Stimulated activated CD4-positive, alpha-beta T cell treated with anti-CD3 and anti-CD28 coated beads, Interleukin-15, amount 100 ng/mL, for 1 hour (primary cell): ENCODE measurements around the gene MAPK11.
"Not testable (repeated sequence)": the region's sequence is repeated elsewhere in the genome, so short reads cannot be mapped to it uniquely, and the experiment has no call there.

ENCODE experiments used
- DNase-seq, 2 donors: peaks; one replicate each; pipeline ENCODE4 v3.0.0-alpha.2; 2020; ENCODE audit warnings: low read depth in 1 of 2, low spot score in 1 of 2

Gene MAPK11

GRCh38 chr22:50278956-50279619 is 8.9 kb upstream of the MAPK11 start:
- no peak for DNase-seq

- no peak for DNase-seq
Observed at GRCh38 chr22:50278461-50278860, 8.3 kb upstream of the MAPK11 start.

GRCh38 chr22:50277761-50278160 is 7.6 kb upstream of the MAPK11 start:
- DNase-seq, result no peak

GRCh38 chr22:50276143-50276542 is 6.0 kb upstream of the MAPK11 start:
- no peak for DNase-seq

- DNase-seq, result no peak
Observed at GRCh38 chr22:50275181-50276055, 5.2 kb upstream of the MAPK11 start.

GRCh38 chr22:50274771-50275170 is 4.6 kb upstream of the MAPK11 start:
- no peak for DNase-seq

GRCh38 chr22:50274311-50274710 is 4.1 kb upstream of the MAPK11 start:
- DNase-seq, result no peak

GRCh38 chr22:50273781-50274180 is 3.6 kb upstream of the MAPK11 start:
- DNase-seq, result not testable (repeated sequence)

- not testable (repeated sequence) for DNase-seq
Observed at GRCh38 chr22:50273352-50273751, 3.2 kb upstream of the MAPK11 start.

- no peak for DNase-seq
Observed at GRCh38 chr22:50272044-50272802, 2.0 kb upstream of the MAPK11 start.

GRCh38 chr22:50271519-50271970 is 1.4 kb upstream of the MAPK11 start:
- DNase-seq, result peak in 1 of 2 donors; percentile 52

GRCh38 chr22:50270666-50271394 is 650 bp upstream of the MAPK11 start:
- peak; percentile 51 for DNase-seq

- no peak for DNase-seq
Observed at GRCh38 chr22:50269573-50269969, 609 bp downstream of the MAPK11 start.

GRCh38 chr22:50268655-50269113 is 1.5 kb downstream of the MAPK11 start:
- no peak for DNase-seq

- peak in 1 of 2 donors; percentile 46 for DNase-seq
Observed at GRCh38 chr22:50267591-50268390, 2.4 kb downstream of the MAPK11 start.

GRCh38 chr22:50266994-50267393 is 3.2 kb downstream of the MAPK11 start:
- DNase-seq, result no peak

- DNase-seq, result no peak
Observed at GRCh38 chr22:50264946-50265669, 5.1 kb downstream of the MAPK11 start.

- no peak for DNase-seq
Observed at GRCh38 chr22:50264104-50264745, 6.0 kb downstream of the MAPK11 start.
